Measurements from ENCODE around the gene ABHD12. TPM values are rescaled to one million over a fixed set of nuclear protein-coding genes. Genes with fewer than 3 reads are reported as not detected.

The ABHD12 gene
- total RNA-seq, 2 experiments from 2014 or later: 28.7 to 31.1 TPM

DNA sequence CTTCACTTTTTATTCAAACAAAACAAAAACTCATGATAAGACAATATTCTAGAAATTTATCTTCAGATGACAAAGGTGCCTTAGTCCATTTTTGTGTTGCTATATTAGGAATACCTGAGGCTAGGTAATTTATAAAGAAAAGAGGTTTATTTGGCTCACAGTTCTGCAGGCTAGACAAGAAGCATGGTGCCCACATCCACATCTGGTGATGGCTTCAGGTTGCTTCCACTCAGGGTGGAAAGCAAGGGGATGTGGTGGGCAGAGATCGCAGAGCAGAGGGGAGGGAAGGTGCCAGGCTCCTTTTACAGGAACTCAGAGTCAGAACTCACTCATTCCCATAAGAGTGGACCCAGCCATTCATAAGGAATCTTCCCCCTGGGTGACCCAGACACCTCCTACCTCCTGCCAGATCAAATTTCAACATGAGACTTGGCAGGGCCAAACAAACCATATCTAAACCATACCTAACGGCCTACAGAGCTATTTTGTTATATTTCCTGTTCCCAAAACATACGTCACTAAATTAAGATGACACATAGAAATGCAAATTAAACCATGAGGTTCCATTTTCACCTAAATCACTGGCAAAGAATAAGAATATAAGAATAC, 26.4 kb downstream of the ABHD12 start:
- H3K36me3 Mint-ChIP-seq (ENCODE audit: low read depth): peaks cover 15% of the 10 kb centered on the region
- H3K4me1 Mint-ChIP-seq (ENCODE audit: low read depth): peaks cover 6% of the 10 kb centered on the region
- DNase-seq (no peak), ATAC-seq (no peak)
- CTCF ChIA-PET: no interaction called here
- H3K27me3 Mint-ChIP-seq (ENCODE audit: low read depth): no peaks in the 10 kb centered on the region
- peaks cover 6% of the 10 kb centered on the region for H3K9me3 Mint-ChIP-seq (ENCODE audit: insufficient read depth)
- no peak overlapping the region for H3K27ac Mint-ChIP-seq
- H3K4me3 Mint-ChIP-seq: no peak overlapping the region
- POLR2A ChIA-PET: no interaction called here

DNA sequence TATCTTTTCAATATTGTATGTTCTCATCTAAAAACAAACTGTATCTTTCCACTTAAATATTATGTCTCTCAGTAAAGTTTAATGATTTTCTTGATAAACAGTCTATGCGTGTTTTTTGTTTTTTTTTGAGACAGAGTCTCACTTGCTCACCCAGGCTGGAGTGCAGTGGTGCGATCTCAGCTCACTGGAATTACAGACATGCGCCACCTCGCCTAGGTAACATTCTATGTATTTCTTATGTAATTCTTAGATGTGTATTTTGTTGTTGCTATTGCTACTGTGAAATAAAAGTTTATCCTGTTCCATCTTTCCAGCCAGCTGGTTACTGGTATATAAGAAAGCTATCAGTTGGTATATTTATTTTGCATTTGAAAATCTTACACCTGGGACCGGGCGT, 29.4 kb downstream of the ABHD12 start:
- Mint-ChIP-seq H3K27me3 (ENCODE audit: low read depth) (no peaks in the 10 kb centered on the region), H3K27ac (no peak overlapping the region), H3K9me3 (ENCODE audit: insufficient read depth) (peaks cover 6% of the 10 kb centered on the region), H3K4me3 (no peak overlapping the region), H3K36me3 (ENCODE audit: low read depth) (peaks cover 8% of the 10 kb centered on the region), H3K4me1 (ENCODE audit: low read depth) (peaks cover 15% of the 10 kb centered on the region)
- ChIA-PET POLR2A (no interaction called here), CTCF (no interaction called here)
- ATAC-seq: no peak
- DNase-seq: no peak

- ChIA-PET CTCF (no interaction called here), POLR2A (no interaction called here)
- no peak overlapping the region for H3K4me3 Mint-ChIP-seq
- H3K9me3 Mint-ChIP-seq (ENCODE audit: insufficient read depth): peaks cover 6% of the 10 kb centered on the region
- DNase-seq (no peak), ATAC-seq (no peak)
- H3K27me3 Mint-ChIP-seq (ENCODE audit: low read depth): no peaks in the 10 kb centered on the region
- peaks cover 17% of the 10 kb centered on the region for H3K4me1 Mint-ChIP-seq (ENCODE audit: low read depth)
- peaks cover 8% of the 10 kb centered on the region for H3K36me3 Mint-ChIP-seq (ENCODE audit: low read depth)
- no peak overlapping the region for H3K27ac Mint-ChIP-seq
Measured at GRCh38 chr20:25360631-25361286, 29.9 kb downstream of the ABHD12 start.

GRCh38 chr20:25356271-25356933, 34.2 kb downstream of the ABHD12 start:
- Mint-ChIP-seq H3K4me3 (no peak overlapping the region), H3K9me3 (ENCODE audit: insufficient read depth) (no peaks in the 10 kb centered on the region), H3K27me3 (ENCODE audit: low read depth) (no peaks in the 10 kb centered on the region), H3K27ac (no peak overlapping the region), H3K36me3 (ENCODE audit: low read depth) (peaks cover 9% of the 10 kb centered on the region), H3K4me1 (ENCODE audit: low read depth) (peaks cover 26% of the 10 kb centered on the region)
- ATAC-seq: no peak
- no peak for DNase-seq
- ChIA-PET CTCF (no interaction called here), POLR2A (no interaction called here)

DNA sequence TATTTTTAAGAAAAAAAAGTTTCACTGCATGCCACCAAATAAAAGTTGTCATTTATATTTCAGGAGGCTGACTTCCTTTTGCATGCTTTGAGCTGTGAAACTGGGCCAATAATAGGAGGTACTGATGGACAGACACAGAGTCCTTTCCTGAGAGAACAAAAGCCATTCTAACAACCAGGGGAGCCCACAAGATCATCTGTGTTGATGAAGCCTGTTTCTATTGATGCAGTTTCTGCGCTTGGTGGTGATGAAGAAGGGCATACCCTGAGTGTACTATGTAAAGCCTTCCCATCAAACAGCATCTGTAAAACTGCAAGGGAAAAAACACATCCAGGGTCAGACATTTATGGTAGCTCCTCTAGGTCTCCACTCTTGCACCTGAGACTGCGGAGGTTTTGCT, 34.8 kb downstream of the ABHD12 start:
- Mint-ChIP-seq H3K27me3 (ENCODE audit: low read depth) (no peaks in the 10 kb centered on the region), H3K4me3 (no peak overlapping the region), H3K36me3 (ENCODE audit: low read depth) (peaks cover 9% of the 10 kb centered on the region), H3K4me1 (ENCODE audit: low read depth) (peaks cover 21% of the 10 kb centered on the region), H3K9me3 (ENCODE audit: insufficient read depth) (no peaks in the 10 kb centered on the region), H3K27ac (no peak overlapping the region)
- POLR2A ChIA-PET: no interaction called here
- DNase-seq: no peak
- CTCF ChIA-PET: interaction anchor here (1.1 kb wide), 1 partner anchor 9 kb away, joined by 3 read pairs; no protein-coding TSS in a partner anchor
- ATAC-seq: no peak

DNA sequence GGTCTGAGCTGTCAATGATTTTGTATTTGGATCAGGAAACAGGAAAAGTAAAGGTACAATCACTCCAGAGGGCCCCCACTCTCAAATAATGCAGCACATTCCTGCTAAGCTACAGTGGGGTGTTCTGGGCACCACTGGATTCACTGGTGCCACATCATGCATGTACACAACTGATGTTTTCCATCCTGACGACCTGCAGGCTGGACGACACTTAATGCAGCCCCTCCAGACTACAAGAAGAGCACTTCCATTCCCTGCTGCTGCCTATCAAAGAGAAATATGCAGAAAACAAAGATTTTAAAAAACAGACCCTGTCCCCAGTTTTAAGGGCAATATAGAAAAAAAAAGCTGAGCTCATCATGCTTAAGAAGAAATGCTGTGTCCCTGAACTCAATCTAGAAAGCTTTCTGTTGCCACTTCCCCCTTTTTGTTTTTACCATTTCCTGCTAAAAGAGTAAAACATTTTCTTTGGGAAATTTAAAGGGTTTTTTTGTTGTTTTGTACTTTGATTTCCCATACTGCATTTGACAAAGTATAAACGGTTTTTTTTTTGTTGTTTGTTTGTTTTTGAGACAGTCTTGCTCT, 35.5 kb downstream of the ABHD12 start:
- no peaks in the 10 kb centered on the region for H3K27me3 Mint-ChIP-seq (ENCODE audit: low read depth)
- peaks cover 21% of the 10 kb centered on the region for H3K4me1 Mint-ChIP-seq (ENCODE audit: low read depth)
- ChIA-PET POLR2A (no interaction called here), CTCF (interaction anchor here (1.1 kb wide), 1 partner anchor 8 kb away, joined by 3 read pairs; no protein-coding TSS in a partner anchor)
- no peaks in the 10 kb centered on the region for H3K9me3 Mint-ChIP-seq (ENCODE audit: insufficient read depth)
- no peak for ATAC-seq
- H3K36me3 Mint-ChIP-seq (ENCODE audit: low read depth): peaks cover 9% of the 10 kb centered on the region
- no peak overlapping the region for H3K4me3 Mint-ChIP-seq
- H3K27ac Mint-ChIP-seq: no peak overlapping the region
- no peak for DNase-seq

GRCh38 chr20:25353747-25354705, 36.6 kb downstream of the ABHD12 start:
- DNase-seq (no peak), ATAC-seq (no peak)
- H3K4me3 Mint-ChIP-seq: no peak overlapping the region
- H3K4me1 Mint-ChIP-seq (ENCODE audit: low read depth): peaks cover 21% of the 10 kb centered on the region
- no peaks in the 10 kb centered on the region for H3K9me3 Mint-ChIP-seq (ENCODE audit: insufficient read depth)
- H3K36me3 Mint-ChIP-seq (ENCODE audit: low read depth): peaks cover 10% of the 10 kb centered on the region
- no peak overlapping the region for H3K27ac Mint-ChIP-seq
- POLR2A ChIA-PET: no interaction called here
- CTCF ChIA-PET: no interaction called here
- no peaks in the 10 kb centered on the region for H3K27me3 Mint-ChIP-seq (ENCODE audit: low read depth)

DNA sequence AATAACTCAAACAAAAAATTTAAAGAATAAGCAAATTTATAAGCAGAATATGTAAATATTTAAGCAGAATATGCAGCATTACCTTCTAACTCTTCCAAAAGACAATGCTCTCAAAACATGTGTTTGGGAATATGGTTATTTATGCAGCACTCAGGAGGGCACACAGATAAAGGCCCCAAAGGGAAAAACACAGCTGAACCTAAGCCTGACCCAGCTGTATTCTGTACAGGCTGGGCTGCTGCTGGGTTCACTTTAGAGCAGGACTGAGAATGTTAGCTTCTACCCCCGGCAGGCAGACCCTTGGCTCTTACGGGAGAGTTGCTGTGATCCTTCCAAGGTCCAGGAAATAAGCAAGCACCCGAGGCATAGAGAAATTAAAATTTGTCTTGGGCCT, 37.3 kb downstream of the ABHD12 start:
- no peaks in the 10 kb centered on the region for H3K9me3 Mint-ChIP-seq (ENCODE audit: insufficient read depth)
- peaks cover 10% of the 10 kb centered on the region for H3K36me3 Mint-ChIP-seq (ENCODE audit: low read depth)
- H3K4me1 Mint-ChIP-seq (ENCODE audit: low read depth): peaks cover 20% of the 10 kb centered on the region
- ChIA-PET CTCF (no interaction called here), POLR2A (no interaction called here)
- H3K27ac Mint-ChIP-seq: no peak overlapping the region
- DNase-seq (no peak), ATAC-seq (no peak)
- no peak overlapping the region for H3K4me3 Mint-ChIP-seq
- no peaks in the 10 kb centered on the region for H3K27me3 Mint-ChIP-seq (ENCODE audit: low read depth)

DNA sequence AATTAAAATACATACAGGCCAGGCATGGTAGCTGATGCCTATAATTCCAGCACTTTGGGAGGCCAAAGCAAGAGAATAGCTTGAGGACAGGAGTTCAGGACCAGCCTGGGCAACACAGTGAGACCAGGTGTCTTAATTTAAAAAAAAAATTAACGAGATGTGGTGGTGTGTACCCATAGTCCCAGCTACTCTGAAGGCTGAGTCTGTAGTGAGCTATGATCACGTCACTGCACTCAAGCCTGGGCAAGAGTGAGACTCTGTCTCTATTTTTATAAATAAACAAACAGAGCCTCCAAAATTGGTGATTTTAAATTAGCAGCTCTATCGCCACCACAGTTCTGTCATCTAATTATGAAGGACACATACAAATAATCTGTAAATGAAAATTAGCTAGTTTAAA, 37.9 kb downstream of the ABHD12 start:
- H3K27me3 Mint-ChIP-seq (ENCODE audit: low read depth): no peaks in the 10 kb centered on the region
- peaks cover 10% of the 10 kb centered on the region for H3K36me3 Mint-ChIP-seq (ENCODE audit: low read depth)
- DNase-seq (no peak), ATAC-seq (no peak)
- H3K27ac Mint-ChIP-seq: no peak overlapping the region
- H3K4me1 Mint-ChIP-seq (ENCODE audit: low read depth): peaks cover 14% of the 10 kb centered on the region
- ChIA-PET POLR2A (no interaction called here), CTCF (no interaction called here)
- H3K9me3 Mint-ChIP-seq (ENCODE audit: insufficient read depth): no peaks in the 10 kb centered on the region
- H3K4me3 Mint-ChIP-seq: no peak overlapping the region

DNA sequence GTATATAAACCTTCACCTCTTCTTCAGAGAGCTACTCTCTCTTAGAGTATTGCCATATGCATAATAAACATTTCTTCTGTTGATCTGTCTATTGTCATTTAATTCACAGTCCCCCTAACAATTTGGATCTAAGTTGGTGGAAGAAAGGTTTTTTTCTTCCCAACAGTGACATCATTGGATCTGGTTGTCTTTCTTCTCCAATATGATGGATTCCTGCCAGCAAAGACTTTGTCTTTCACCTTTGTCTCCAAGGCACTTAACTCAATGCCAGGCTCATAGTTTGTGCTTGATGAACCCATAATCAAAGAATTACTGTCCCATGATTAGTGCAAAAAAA, 39.6 kb downstream of the ABHD12 start:
- DNase-seq: no peak
- H3K9me3 Mint-ChIP-seq (ENCODE audit: insufficient read depth): no peaks in the 10 kb centered on the region
- POLR2A ChIA-PET: no interaction called here
- no peak overlapping the region for H3K4me3 Mint-ChIP-seq
- no peaks in the 10 kb centered on the region for H3K27me3 Mint-ChIP-seq (ENCODE audit: low read depth)
- no peak overlapping the region for H3K27ac Mint-ChIP-seq
- no peak for ATAC-seq
- peaks cover 22% of the 10 kb centered on the region for H3K4me1 Mint-ChIP-seq (ENCODE audit: low read depth)
- CTCF ChIA-PET: no interaction called here
- H3K36me3 Mint-ChIP-seq (ENCODE audit: low read depth): peaks cover 10% of the 10 kb centered on the region

DNA sequence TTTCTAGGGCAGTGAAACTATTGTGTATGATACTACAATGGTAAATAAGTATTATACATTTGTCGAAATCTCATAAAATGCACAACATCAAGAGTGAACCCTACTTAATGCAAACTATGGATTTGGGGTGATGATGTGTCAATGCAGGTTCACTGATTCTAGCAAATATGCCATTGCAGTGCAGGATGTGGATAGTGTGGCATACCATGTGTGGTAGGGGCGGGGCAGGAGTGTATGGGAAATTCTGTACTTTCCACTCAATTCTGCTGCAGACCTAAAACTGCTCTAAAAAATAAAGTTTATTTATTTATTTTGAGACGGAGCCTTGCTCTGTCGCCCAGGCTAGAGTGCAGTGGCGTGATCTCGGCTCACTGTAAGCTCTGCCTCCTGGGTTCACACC, 44.3 kb downstream of the ABHD12 start:
- Mint-ChIP-seq H3K9me3 (ENCODE audit: insufficient read depth) (no peaks in the 10 kb centered on the region), H3K27ac (no peak overlapping the region), H3K27me3 (ENCODE audit: low read depth) (no peaks in the 10 kb centered on the region), H3K4me1 (ENCODE audit: low read depth) (peaks cover 22% of the 10 kb centered on the region), H3K4me3 (no peak overlapping the region), H3K36me3 (ENCODE audit: low read depth) (peaks cover 6% of the 10 kb centered on the region)
- CTCF ChIA-PET: interaction anchor here (1.3 kb wide), 1 partner anchor 51 kb away, joined by 3 read pairs; no protein-coding TSS in a partner anchor
- POLR2A ChIA-PET: no interaction called here
- ATAC-seq: peak; percentile 79
- peak; percentile 65 for DNase-seq
